Femur (tissue), 1 donor: ENCODE measurements around the gene DNM3.
A peak's percentile ranks its signal among the peaks of the same experiment; 100 is the strongest.
"Not testable (repeated sequence)": the region's sequence is repeated elsewhere in the genome, so short reads cannot be mapped to it uniquely, and the experiment has no call there.

Experiments
- DNase-seq: peaks from one replicate; pipeline ENCODE4 v3.0.0-alpha.2; 2017

The DNM3 gene

DNA sequence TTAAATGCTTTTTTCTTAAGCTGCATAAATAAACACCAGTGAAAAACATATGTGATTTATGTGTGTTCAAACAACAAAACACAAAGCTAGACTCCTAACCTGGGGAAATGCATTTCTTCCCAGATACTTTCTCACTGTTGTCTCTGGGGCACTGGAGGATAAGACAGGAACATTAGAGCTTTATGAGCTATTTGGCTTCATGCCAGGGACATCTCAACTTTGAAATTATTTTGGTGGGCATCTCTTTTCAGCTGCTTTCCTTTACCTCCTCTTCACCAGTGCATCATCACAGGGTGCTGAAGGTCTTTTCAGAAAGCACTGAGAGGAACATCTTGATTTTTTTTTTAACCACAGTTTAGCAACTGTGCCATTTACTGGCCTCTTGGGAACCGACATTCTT, 212.9 kb downstream of the DNM3 start:
- DNase-seq, result no peak

DNA sequence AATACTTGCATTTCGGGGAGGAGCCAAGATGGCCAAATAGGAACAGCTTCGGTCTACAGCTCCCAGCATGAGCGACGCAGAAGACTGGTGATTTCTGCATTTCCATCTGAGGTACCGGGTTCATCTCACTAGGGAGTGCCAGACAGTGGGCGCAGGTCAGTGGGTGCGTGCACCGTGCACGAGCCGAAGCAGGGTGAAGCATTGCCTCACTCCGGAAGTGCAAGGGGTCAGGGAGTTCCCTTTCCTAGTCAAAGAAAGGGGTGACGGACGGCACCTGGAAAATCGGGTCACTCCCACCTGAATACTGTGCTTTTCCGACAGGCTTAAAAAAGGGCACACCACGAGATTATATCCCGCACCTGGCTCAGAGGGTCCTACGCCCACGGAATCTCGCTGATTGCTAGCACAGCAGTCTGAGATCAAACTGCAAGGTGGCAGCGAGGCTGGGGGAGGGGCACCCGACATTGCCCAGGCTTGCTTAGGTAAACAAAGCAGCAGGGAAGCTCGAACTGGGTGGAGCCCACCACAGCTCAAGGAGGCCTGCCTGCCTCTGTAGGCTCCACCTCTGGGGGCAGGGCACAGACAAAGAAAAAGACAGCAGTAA, 214.6 kb downstream of the DNM3 start:
- not testable (repeated sequence) for DNase-seq

DNA sequence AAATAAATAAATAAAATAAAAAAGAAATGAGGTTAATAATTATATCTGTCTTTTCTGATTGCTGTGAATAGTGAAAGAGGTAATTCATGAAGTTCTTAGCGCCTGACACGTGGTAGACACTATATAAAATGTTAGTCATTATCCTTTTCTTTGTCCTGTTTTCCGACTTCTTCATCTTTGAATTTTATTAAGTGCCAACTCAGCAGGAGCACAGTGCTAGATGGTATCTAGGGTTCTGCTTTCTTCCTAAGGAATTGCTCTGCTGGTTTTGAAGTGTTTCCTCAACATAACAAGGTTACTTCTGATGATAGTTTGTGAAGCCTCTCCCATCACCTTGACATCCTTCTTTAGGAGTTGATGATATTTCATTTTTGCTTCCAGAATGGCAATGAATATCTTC, 227.0 kb downstream of the DNM3 start:
- DNase-seq, result no peak

DNA sequence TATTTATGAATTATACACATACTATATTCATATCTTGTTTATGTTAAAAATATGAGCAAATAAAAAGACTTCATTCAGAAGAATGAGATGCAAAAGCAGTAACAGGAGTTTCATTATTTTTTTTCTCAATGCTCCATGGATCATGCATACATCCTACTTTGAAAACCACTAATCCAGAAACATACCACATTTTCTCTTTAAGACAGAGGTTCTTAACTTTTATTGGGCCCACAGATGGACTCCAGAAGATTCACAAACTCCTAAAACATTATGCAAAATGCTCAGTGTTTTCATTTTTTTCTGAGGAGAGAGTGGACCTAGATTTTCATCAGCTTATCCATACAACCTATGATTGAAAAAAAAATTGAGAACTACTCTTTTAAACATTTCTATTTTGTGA, 227.8 kb downstream of the DNM3 start:
- no peak for DNase-seq

DNA sequence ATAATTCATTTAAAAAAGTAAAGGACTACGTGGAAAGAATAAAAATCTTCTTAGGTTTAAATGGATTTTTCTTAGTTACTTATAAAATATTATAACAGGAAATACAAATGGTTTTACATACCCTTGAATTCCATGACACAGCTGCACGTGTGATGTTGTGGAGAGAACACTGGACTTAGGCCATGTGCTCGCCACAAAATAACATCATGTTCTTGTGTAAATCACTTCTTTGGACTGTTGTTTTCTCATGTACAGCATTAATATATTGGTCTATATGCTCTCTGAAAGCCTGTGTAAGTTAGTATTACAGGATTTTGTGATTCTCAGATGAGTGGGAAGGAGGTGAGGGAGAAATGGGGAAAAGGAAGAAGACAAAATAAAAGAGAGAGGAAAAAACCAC, 228.2 kb downstream of the DNM3 start:
- DNase-seq, result peak; percentile 71

DNA sequence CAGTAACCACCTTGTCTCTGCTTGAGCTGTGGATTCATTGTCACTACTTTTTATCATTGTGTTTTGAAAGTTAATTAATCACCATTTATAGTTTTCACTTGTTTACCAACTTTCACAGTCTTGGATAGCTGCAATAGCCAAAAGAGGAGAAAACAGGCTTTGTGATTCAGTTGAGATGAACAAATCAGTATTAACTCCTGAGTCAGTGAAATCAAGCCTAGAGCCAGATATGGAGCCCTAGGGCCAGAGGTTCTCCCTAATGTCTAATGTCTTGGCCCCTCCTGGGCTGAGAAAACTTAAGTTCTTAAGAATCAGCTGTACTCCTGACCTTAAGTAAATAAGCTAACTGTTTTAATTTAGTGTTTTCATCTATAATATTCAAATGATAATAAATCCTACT, 228.8 kb downstream of the DNM3 start:
- DNase-seq, result no peak

DNA sequence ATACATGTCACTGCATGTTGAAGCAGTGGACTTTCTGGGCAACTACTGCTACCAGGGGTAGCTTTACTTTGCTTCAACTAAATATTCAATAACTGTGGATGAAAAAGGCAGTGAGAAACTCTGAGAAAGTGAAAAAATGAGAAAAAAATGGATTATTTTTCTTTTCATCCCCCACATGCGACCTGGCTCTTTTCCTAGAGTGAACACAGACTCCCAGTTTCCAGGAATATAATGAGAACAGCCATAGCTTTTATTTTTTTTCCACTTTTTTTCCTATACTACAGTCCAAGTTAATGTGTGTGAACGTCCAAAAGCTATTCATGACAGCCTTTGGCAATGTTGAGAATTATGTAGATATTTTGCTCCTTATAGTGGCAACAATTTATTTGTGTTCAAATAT, 230.4 kb downstream of the DNM3 start:
- peak; percentile 58 for DNase-seq

DNA sequence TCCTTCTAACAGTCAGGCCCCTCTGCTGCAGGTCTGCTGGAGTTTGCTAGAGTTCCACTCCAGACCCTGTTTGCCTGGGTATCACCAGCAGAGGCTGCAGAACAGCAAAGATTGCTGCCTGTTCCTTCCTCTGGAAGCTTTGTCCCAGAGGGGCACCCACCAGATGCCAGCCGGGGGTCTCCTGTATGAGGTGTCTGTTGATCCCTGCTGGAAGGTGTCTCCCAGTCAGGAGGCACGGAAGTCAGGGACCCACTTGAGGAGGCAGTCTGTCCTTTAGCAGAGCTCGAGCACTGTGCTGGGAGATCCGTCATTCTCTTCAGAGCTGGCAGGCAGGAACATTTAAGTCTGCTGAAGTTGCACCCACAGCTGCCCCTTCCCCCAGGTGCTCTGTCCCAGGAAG, 238.6 kb downstream of the DNM3 start:
- DNase-seq, result not testable (repeated sequence)

DNA sequence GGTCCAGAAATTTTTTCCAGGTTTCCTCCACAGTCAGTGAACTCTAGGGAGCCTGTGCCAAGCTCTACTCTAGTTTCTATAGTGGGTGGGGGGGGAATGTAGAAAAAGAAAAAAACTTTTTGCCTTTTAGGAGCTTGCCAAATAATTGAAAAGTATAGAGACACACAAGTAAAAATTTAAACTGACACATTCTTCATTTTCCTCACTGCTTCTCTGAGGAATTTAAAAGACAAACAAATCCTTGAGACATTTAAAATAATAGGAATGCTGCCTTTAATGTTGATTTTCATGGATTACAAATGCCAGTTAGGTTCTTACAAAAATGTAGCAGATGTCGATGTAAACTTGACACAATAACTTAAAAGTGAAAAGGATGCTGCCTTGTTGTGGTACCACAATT, 241.9 kb downstream of the DNM3 start:
- no peak for DNase-seq

DNA sequence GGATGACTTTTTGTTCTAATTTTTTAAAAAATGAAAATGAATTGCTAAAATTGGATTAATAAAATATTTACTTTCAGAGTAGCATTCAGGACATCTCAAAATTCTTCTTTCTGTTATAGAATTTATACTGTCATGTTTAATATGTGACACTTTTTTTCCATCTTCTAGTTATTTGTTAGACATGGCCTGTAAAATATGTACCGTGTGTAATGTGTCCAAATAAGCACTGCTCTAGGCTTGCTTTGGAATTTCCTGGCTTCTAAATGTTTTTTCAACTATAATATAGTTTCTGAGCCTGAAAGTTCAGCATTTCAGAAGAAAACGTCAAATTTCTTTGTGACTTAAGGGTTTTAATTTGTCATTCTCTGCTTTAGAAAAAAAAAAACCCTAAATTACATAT, 243.6 kb downstream of the DNM3 start:
- DNase-seq, result no peak

DNA sequence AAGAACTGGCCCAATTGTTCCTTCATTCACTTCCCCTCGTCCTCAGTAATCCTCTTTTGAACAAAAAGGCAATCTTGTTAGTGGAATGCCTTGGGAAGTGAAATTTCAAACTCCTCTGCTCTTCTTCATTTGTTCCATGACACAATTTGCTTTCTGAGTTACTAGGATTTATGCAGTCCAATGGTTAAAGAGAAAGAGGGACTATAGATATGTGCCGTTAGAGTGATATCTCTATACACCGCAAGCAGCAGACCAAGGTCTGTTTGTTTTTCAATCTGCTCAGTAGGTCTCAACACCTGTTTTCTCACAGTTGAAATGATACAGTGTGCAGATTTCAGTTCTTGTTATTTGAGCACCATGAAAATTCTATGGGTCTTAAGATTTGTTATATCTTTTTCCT, 244.0 kb downstream of the DNM3 start:
- no peak for DNase-seq

DNA sequence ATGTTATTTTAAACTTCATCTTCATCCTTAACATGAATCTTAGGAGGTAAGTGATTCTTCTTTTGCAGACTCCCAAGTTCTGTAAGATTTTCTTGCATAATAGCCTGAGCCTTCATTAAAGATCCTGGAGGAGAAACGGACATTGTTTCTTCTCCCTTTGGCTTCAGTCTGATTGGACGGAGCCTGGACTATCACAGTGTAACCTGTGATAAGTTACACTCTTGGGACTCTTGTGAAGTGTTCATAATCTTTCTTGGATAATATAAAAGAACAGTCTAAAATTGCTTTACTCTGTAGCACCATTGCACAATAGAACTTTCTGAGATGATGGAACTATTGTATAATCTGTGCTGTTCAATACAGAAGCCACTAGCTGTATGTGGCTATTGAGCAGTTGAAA, 244.8 kb downstream of the DNM3 start:
- DNase-seq, result no peak

DNA sequence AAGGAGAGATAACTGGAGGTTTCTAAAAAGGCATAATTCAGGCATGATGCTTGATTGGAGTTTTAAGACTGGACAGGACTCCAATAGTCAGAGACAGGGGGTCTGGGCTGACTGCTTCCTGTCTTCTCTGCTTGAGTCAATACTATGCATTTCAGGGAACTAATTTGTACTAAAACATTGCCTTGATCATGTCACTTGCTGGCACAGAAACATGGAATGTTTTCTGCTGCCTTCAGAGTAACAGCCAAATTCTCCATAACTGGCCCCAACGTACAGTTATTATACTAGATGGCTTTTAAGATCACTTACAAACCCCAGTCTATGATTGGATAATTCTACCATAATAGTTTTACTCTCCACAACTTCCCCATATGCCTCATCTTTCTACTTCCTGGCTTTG, 247.0 kb downstream of the DNM3 start:
- no peak for DNase-seq

DNA sequence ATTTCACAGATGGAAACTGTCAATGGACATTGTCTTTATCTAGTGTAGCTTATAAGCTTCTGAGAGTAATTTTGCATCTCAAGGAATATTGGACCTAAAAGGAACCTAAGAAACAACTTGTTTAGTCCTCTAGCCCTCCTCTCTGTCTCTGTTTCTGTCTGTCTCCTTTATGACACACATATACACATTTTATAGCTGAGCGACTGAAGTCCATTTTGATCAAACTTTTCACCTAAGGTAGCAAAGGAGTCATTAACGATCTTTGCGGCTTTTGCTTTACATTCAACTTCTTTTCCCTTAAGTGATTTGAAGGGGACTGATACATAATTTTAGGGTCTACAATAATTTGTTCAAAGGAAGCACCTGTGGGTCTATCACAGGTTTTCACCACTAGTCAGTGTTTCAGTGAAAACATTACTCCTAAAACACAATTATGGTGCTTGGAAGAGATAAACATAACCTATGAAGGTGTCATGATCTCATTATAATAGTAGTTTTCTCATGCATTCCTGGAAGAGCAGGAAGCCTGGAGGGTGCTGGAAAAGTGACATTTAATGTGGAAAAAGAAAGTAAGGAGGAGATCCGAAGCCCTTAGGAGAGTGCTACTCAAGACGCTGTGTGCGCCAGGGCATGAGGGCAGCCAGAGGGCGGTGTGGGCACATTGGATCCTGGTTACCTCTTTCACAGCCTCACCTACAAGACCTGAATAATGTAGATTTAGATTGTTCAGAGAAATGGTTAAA, 248.6 kb downstream of the DNM3 start:
- DNase-seq, result peak; percentile 46

DNA sequence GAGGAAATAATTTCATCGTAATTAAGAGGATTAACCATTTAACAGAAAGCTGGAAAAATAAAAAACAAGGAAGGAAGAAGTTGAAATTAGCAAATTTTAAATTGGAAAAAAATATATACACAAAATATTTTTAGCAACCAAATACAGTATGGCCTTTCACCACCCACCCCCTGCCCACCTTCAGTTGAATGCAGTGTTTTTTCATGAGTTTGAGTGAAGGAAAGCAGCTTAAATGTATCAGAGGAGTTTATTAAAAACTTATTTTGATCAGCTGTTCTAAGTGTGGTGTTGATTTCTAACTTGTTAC, 249.2 kb downstream of the DNM3 start:
- DNase-seq, result no peak

DNA sequence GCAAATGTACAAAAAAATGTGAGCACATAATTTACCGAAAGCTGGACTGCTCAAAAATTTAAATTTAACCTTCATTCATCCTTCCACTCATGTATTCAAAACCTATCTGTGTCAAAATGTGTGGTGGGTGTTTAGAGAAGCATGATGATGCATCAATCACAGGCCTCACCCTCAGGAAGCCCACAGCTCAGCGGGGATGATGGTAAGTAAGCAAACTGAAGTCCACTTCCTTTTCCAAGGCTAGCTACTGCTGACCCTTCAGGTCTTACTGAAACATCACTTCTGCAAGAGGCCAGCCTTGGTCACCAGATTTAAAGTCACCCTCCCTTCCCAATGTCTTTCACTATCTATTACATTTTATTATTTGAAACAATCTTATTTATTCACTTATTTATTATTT, 254.5 kb downstream of the DNM3 start:
- no peak for DNase-seq

DNA sequence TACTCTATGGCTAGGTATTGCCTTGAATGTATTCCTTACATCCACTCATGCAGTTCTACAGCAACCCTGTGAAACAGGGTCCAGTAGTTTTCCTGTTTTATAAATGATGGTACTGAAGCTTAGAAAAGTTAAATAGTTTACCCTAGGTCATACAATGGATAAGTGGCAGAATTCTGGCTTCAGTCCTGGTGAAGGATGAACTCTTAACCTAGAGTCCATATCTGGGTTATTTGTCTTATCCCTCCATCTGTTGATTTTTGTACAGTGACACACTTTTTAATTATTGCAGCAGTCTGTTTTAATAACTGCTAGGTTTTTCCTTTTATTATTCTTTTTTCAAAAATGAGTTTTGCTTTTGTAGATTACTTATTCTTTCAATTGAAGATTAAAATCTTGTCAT, 263.9 kb downstream of the DNM3 start:
- DNase-seq, result no peak

DNA sequence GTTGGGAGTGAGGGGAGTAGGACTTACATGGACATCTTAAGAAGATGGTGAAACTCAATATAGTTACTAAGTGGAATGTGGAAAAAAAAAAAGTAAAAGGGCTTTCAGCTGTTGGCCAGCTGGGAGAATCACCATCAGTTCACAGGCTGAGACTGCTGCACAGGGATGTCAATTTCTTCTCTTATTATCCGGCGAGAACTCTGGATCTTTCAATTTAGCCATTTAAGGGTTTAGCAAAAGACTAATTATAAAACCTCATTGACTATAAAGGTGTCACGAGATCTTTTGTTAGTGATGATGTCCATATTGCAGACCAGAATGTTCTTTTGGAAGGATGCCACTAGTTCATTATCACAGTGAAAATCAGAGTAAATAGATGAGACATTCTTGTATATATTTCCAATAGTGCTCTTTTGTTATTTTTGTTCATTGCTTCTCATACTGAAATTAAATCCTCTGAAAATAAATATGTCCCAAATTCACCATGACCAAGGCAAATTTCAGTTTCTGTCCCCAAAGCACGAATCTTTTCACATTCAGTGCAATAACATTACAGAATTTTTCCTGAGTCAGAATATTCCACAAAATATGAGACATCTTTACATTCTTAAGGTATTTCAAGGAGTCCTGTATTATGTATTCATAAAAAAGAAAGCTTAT, 266.1 kb downstream of the DNM3 start:
- no peak for DNase-seq

DNA sequence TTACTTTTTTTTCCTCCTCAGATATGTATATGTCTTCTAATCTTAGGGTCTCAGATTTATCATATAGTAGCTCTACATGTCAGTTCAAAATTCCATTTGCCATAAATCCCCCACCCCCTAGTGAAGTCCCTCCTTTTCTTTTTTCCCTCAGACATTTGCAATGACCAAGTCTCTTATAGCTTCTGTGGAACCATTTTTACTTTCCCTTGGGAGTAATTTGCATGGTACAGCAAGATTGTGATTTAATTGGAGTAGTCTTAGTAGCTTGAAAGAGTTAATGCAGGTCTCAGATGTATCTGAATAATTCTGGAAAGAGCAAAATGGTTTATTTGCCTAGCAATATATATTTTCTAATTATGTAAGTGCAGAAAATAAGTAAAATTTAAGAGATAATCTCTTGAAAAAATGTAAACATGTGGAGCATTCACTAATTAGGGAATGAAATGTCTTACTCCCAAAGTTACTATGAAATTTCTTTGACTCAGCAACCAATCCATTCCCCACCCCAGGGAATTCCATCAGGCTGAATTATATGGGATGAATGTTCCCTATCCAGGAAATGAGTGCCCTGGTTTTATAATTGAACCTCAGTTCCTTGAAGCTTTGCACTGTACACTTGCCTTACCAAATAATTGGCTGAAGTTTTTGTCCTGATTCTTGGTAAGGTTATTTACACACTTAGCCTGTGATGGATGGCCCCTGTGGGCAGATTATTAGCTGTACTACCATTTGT, 267.0 kb downstream of the DNM3 start:
- no peak for DNase-seq

DNA sequence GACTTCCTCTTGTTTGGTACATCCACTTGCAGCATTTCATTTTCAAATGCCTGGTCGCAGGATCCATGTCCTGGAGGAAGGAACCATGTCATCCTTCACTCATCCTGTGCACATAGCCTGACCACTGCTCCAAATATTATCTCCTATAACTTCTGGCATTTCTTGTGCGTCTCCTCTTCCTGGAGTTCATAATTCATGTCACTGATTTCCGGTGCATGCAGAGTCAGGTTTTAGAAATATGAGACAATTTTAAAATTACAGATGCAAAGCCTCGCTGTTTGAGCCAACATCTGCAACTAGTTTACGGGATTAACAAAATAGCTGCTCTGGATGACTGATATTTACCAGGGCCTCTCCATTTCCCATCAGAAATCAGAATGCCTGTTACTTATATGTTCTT, 268.1 kb downstream of the DNM3 start:
- DNase-seq, result peak; percentile 32

DNA sequence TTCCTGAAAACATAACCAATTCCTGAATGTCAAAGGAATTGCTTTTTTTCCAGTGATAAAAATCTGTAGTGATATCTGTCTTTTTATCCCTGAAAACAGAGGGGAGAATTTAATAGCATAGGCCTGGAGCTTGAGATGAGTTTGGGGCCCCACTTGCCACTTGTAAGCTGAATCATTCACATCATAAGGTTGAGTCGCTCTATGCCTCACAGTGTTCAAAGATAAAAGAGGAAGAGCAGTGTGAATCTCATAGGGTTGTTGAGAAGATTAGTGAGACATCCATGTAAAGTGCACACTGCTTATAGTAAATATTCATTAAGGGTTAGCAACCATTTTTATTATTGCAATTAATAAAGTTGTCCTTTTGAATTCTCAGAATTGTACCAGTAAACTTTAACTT, 271.3 kb downstream of the DNM3 start:
- no peak for DNase-seq

DNA sequence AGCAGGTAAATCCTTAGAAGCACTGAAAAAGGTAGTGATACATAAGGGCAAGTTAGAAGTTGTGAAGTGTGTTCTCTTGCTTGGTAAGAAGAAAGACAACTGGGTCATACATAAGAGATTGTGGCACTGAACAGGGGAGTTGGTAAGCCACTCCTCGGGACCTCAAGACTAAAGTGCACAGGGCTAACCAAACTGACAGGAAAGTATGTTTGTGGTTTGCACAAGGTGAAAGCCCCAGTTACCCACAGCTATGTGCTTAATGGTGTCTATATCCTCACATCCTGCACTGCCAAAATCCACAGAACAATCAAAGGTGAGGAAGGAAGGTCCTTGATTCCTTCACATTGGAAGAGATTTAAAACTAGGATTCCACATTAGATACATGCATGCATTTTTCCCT, 276.5 kb downstream of the DNM3 start:
- no peak for DNase-seq

DNA sequence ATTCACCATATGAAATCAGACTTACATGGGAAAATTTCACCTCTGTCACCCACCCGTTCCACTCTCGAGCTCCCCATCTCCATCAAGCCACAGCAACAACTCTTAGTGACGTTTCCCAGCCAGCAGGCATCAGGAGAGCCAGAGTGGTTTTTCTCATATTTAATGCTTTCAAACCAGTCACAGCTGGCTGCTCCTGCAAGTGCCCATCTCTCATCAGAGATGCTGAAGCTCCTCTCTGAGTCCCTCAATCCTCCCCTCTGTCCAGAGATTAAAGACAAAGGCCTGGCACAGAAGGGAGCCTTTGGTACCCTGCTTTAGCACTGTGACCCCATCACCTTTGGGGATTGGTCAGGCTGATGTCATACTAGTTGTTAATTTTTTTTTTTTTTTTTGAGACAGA, 277.3 kb downstream of the DNM3 start:
- DNase-seq, result no peak

DNA sequence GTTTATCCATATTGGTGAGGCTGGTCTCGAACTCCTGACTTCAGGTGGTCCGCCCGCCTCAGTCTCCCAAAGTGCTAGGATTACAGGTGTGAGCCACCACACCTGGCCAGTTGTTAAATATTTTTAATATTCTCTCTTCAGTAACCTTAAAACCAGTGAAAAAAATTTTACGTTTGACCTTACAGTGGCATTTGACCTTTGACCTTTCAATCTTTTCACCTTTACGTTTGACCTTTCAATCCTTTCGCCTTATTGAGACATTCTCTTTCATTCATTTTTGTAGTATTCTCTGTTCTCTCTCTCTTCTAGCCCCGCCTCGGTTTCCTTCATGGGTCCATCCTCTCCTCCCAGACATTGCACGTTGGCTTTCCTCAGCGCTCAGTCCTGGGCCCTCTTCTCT, 277.9 kb downstream of the DNM3 start:
- no peak for DNase-seq
